ENCODE measurements around the gene PRR36.
"Not testable (repeated sequence)": the region's sequence is repeated elsewhere in the genome, so short reads cannot be mapped to it uniquely, and the experiment has no call there.

Gene PRR36

GRCh38 chr19:7874076-7874896 is at the start of gene PRR36:
PRR36 (minus strand) TSS chr19:7874390; CDS start chr19:7873689, 701 bp downstream.
- DNase-seq: no peak

- no peak for DNase-seq
Observed at GRCh38 chr19:7923295-7924191, 49.4 kb upstream of the PRR36 start.

GRCh38 chr19:7922836-7923195 is 48.6 kb upstream of the PRR36 start:
- no peak for DNase-seq

- no peak for DNase-seq
Observed at GRCh38 chr19:7921967-7922835, 48.0 kb upstream of the PRR36 start.

GRCh38 chr19:7921302-7921966 is 47.2 kb upstream of the PRR36 start:
- no peak for DNase-seq

GRCh38 chr19:7920519-7921301 is 46.5 kb upstream of the PRR36 start:
- peak; percentile 94 for DNase-seq

GRCh38 chr19:7919610-7920518 is 45.7 kb upstream of the PRR36 start, which contains the start of gene SNAPC2:
SNAPC2 (plus strand) TSS chr19:7920338; CDS start chr19:7920367, 29 bp downstream.
- DNase-seq: peak; percentile 91

GRCh38 chr19:7918615-7919421 is 44.6 kb upstream of the PRR36 start:
- no peak for DNase-seq

GRCh38 chr19:7918062-7918614 is 43.9 kb upstream of the PRR36 start:
- not testable (repeated sequence) for DNase-seq

- peak; percentile 46 for DNase-seq
Observed at GRCh38 chr19:7917267-7918061, 43.3 kb upstream of the PRR36 start.

- no peak for DNase-seq
Observed at GRCh38 chr19:7916955-7917266, 42.7 kb upstream of the PRR36 start.

- peak; percentile 36 for DNase-seq
Observed at GRCh38 chr19:7916103-7916954, 42.1 kb upstream of the PRR36 start.

- no peak for DNase-seq
Observed at GRCh38 chr19:7915250-7916102, 41.3 kb upstream of the PRR36 start.

GRCh38 chr19:7914598-7915045 is 40.4 kb upstream of the PRR36 start, which contains the start of gene TGFBR3L:
TGFBR3L (plus strand) TSS chr19:7914830.
- DNase-seq: no peak

- no peak for DNase-seq
Observed at GRCh38 chr19:7914099-7914498, 39.9 kb upstream of the PRR36 start.

GRCh38 chr19:7913652-7914051 is 39.5 kb upstream of the PRR36 start:
- DNase-seq: no peak

Measured in HCEC 1CT (cell line).